Activated CD8-positive, alpha-beta memory T cell treated with anti-CD3 and anti-CD28 coated beads, Interleukin-2, amount 50 U/mL, for 4 hours (primary cell): ENCODE data around the gene CDX1.

Source experiments
- DNase-seq: peaks from one replicate; pipeline ENCODE4 v3.0.0-alpha.2; 2020

The CDX1 gene

GRCh38 chr5:150163547-150164059, 3.0 kb upstream of the CDX1 start:
- DNase-seq = no peak

GRCh38 chr5:150164211-150164980, 2.2 kb upstream of the CDX1 start:
- no peak for DNase-seq

GRCh38 chr5:150166037-150166649, 435 bp upstream of the CDX1 start:
- no peak for DNase-seq

GRCh38 chr5:150167512-150167850, 903 bp downstream of the CDX1 start:
- DNase-seq = no peak

GRCh38 chr5:150167908-150168307, 1.3 kb downstream of the CDX1 start:
- DNase-seq = no peak

GRCh38 chr5:150168864-150169263, 2.3 kb downstream of the CDX1 start:
- no peak for DNase-seq

GRCh38 chr5:150172145-150172544, 5.6 kb downstream of the CDX1 start:
- DNase-seq = no peak

GRCh38 chr5:150172556-150172955, 6.0 kb downstream of the CDX1 start:
- no peak for DNase-seq

GRCh38 chr5:150173161-150173560, 6.6 kb downstream of the CDX1 start:
- DNase-seq = no peak

- DNase-seq = no peak
These were observed 7.7 kb downstream of the CDX1 start for GRCh38 chr5:150174285-150174684.

GRCh38 chr5:150175076-150175475, 8.5 kb downstream of the CDX1 start:
- DNase-seq = no peak

- DNase-seq = no peak
These were observed 9.0 kb downstream of the CDX1 start for GRCh38 chr5:150175536-150175935.

GRCh38 chr5:150176745-150177477, 10.3 kb downstream of the CDX1 start:
- DNase-seq = no peak

- no peak for DNase-seq
These were observed 11.1 kb downstream of the CDX1 start for GRCh38 chr5:150177721-150178120.

GRCh38 chr5:150178262-150178661, 11.7 kb downstream of the CDX1 start:
- DNase-seq = no peak

- DNase-seq = no peak
These were observed 12.5 kb downstream of the CDX1 start for GRCh38 chr5:150179019-150179620.

GRCh38 chr5:150180241-150181026, 13.9 kb downstream of the CDX1 start:
- no peak for DNase-seq

GRCh38 chr5:150181027-150181426, 14.4 kb downstream of the CDX1 start:
- DNase-seq = no peak

- no peak for DNase-seq
These were observed 15.4 kb downstream of the CDX1 start for GRCh38 chr5:150181766-150182545.

- no peak for DNase-seq
These were observed 16.2 kb downstream of the CDX1 start for GRCh38 chr5:150182774-150183173.

GRCh38 chr5:150183436-150183835, 16.9 kb downstream of the CDX1 start:
- no peak for DNase-seq

GRCh38 chr5:150184006-150184405, 17.4 kb downstream of the CDX1 start:
- no peak for DNase-seq
